GM19239 (cell line): Measurements from ENCODE around the gene ABCC1.
"Not testable (repeated sequence)": the region's sequence is repeated elsewhere in the genome, so short reads cannot be mapped to it uniquely, and the experiment has no call there.

ENCODE experiments used
- DNase-seq: peaks from one replicate; pipeline ENCODE4 v3.0.0; 2011; ENCODE audit warnings: low spot score; ENCODE audit not compliant: insufficient read length
- FAIRE-seq: peaks from 2 replicates; lab custom pipeline; 2011; peaks lifted over from hg19 to GRCh38; lab: Jason Lieb, UNC

ABCC1 gene

DNA sequence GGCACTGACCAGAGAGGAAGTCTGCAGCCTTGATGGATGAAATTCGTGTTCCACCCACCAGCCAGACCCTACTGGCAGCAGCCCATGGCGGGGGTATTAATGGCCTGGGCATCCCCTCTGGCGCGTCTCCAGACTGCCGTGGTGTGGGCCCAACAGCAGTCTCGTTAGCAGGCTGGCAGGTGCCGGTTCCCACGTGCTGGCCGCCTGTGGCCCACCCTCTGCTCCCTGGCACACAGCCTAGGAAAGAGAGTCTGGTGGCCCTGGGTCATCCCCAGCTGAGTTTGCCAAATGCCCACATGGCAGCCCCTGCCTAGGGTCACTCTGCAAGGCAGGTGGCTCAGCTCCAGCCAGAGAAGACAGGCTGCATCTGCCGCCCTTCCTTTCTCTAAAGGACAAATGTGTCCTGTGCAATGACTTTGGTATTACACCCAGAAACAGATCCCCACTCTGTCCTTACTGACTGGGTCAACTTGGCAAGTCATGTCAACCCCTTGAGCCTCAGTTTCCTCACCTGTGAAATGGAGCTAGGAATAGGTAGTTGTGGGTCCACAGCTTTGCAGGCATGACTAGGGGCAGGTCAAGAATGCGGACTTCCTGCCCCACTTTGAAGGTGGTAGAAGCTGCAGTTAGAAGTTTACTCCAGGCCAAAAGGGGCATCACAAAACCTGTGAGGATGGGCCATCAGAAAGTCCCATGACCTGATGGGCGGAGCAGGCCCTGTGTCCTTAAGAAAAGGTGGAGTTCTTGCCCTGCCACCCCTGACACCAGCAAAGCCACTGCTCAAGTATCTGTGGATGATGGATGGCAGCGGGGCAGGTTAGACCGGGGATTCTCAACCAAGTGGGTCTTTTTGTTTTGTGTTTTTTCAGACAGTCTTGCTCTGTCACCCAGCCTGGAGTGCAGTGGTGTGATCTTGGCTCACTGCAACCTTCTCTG lies 197.2 kb downstream of the ABCC1 start:
- FAIRE-seq: no peak
- DNase-seq: no peak

DNA sequence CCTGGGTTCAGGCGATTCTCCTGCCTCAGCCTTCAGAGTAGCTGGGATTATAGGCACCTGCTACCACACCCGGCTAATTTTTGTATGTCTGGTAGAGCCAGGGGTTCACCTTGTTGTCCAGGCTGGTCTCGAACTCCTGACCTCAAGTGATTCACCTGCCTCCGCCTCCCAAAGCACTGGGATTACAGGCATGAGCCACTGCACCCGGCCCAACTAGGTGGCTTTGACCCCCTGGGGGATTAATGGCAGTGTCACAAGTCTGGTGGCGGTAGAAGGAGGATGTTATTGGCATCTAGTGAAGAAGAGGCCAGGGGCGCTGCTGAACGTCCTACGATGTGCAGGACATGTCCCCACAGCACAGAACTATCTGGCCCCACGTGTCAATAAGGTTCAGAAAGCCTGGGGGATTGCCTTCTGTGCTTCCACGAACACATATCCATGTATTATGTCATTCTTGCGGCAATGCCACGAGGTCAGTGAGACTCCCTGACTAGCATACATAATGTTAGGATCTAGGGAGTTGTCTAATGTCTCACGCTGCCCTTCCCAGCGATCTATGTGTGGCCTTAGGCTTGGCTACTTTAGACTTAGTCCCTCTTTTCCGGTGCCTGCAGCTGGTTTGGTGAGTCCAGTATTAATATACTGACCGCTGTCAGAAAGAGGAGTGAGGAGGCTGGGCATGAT lies 198.0 kb downstream of the ABCC1 start:
- FAIRE-seq (no peak), DNase-seq (no peak)

DNA sequence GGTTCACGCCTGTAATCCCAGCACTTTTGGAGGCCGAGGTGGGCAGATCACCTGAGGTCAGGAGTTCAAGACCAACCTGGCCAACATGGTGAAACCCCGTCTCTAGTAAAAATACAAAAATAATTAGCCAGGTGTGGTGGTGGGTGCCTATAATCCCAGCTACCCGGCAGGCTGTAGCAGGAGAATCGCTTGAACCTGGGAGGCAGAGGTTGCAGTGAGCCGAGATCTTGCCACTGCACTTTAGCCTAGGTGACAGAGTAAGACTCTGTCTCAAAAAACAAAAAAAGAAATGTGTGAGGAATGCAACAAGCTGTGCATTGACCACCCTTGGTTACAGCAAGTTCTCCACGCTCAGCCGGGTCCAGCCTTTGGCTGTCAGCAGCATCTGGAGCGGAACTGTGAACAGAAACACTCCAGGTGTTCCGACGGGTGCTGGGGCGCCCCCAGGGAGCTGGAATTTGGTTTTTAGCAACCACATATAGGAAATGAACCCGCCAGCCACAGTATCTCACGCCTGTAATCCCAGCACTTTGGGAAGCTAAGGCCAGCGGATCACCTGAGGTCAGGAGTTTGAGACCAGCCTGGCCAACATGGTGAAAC lies 198.7 kb downstream of the ABCC1 start:
- DNase-seq, FAIRE-seq: not testable (repeated sequence)

DNA sequence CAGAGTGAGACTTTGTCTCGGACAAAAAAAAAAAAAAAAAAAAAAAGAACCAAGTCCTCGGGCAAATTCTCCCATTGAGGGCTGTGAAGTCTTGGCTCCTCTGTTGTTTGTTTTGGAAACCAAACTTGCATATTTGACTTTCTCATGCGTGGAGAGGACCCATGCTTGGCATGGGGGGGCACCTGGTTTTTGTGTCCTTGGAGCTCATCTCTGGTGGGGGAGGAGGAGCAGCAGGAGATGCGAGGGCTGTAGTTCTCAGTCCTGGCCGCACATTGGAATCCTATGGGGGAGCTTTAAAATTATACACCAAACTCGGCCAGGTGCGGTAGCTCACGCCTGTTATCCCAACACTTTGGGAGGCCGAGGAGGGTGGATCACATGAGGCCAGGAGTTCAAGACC lies 199.3 kb downstream of the ABCC1 start:
- FAIRE-seq: no peak
- no peak for DNase-seq

DNA sequence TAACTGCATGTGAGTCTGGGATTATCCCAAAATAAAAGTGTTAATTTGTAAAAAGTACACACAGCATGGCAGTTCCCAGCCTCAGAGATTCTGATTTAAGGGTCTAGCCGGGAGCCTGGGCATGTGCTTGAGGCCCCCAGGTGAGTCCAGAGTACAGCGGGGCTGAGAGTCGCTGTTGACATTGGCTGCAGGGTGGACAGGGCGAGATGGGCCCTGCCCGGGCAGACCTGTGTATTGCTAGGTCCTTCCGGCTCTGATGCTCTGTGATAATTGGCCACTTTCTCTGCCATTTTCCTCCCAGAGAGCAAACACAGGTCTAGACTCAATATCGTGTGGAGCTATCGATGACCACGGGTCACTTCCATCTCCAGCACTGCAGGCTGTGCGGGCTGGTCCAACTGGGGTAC lies 200.3 kb downstream of the ABCC1 start:
- FAIRE-seq: no peak
- DNase-seq: no peak

DNA sequence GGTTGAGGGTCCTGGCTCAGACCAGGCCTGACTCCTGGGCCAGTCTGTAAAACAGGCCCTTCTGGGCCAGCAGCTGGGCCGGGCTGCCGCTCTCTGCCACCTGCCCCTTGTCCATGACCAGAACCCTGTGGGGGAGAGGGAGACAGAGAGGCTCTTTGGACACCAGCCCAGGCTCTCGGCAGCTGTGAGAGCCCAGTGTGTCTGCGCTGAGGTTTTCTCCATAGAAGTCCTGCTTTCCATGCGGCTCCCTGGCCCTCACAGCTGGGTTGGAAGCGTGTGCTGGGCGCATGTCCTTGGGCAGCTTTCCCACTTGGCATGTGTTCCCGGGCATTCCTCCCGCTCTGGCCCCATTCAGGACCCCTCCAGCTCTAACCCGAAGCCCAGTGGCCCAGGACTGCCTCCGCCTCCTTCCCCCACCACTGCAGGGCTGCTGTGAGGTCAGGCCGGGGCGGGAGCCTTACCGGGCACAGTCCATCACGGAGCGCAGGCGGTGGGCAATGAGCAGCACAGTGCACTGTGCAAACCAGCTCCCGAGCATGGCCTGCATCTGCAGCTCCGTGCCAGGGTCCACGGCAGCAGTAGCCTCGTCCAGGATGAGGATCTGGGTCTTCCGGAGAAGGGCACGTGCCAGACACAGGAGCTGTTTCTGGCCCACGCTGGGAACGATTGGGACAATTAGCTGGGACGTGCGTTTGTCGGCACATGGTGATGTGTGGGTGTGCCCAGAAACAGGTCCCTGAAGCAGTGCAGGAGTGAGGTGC lies 200.9 kb downstream of the ABCC1 start:
- DNase-seq (no peak), FAIRE-seq (no peak)

DNA sequence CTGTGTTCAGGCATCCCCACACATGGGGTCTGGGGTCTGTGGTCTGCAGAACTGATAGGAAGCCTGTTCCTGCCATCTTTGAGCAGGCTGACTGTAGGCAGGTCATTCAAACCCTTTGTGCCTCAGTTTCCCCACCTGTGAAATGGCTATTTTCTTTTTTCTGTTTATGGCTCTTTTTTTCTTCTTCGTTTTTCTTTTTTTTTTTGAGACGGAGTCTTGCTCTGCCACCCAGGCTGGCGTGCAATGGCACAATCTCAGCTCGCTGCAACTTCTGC lies 201.4 kb downstream of the ABCC1 start:
- DNase-seq (no peak), FAIRE-seq (no peak)

DNA sequence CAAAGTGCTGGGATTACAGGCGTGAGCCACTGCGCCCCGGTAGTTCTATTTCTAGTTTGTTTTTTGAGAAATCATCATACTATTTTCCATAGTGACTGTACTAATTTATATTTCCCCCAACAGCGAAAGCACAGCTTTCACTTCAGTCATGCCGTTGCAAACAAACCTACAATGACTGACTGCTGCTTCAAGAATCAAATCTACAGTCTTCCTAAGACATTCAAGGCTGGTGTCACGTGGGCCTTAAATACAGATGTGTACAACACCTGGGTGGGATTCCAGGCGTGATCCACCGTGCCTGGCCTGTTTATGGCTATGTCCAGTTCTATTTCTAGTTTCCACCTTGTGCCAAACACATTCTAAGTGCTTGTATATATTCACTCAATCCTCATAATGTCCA lies 201.9 kb downstream of the ABCC1 start:
- DNase-seq (no peak), FAIRE-seq (no peak)

DNA sequence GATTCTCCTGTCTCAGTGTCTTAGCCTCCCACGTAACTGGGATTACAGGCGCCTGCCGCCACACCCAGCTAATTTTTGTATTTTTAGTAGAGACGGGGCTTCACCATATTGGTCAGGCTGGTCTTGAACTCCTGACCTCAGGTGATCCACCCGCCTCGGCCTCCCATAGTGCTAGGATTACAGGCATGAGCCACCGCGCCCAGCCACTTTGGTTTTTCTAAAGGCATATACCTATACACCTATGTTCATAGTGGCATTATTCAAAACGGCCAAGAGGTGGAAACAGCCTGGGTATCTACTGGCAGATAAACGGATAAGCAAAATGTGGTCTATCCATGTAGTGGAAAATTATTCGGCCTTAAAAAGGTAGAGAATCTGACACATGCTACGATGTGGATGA lies 203.6 kb downstream of the ABCC1 start:
- FAIRE-seq: not testable (repeated sequence)

DNA sequence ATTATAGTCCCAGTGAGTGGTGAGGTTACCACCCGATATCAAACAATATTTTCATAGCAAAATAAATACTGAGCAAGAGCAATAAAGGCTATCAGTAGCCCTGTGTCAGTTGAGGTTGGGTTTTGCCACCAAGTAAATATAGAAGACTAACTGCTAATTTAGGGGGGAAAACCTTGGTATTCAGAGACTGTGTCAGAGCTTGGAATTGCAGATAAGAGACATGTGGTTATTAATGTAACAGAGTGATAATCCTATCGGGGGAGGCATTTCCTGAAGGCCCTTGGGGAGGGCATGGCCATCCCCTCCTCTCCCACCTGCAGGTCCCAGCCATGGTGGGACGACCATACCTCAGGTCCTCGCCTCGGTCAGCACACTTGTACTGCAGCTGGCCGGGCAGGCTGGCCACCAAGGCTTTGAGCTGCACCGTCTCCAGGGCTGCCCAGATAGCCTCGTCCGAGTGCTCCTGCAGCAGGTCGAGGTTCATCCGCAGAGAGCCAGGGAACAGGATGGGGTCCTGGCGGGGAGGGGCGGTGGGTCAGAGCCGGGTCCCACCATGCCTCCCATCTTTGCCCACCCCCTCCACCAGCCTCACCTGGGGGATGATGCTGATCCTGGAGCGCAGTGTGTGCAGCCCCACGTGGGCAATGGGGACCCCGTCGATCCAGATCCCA lies 205.0 kb downstream of the ABCC1 start:
- DNase-seq (no peak), FAIRE-seq (no peak)

More for the DNA sequence above, 203.6 kb downstream of the ABCC1 start:
- DNase-seq: not testable (repeated sequence)

DNA sequence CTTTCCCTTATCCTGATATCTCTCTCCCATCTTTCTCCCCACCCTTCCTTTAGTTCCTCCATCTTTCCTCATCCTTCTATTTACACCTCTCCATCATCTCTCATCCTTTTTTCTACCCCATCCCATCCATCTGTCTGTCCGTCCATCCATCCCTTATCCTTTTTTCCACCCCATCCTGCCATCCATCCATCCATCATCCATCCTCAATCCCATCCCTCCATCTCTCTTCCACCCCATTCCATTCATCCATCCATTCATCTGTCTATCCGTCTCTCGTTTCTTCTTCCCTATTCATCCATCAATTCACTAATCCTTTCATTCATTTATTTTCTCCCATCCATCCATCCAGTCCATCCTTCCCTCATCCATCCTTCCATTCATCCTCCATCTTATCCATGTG lies 205.8 kb downstream of the ABCC1 start:
- FAIRE-seq: no peak
- DNase-seq: no peak

DNA sequence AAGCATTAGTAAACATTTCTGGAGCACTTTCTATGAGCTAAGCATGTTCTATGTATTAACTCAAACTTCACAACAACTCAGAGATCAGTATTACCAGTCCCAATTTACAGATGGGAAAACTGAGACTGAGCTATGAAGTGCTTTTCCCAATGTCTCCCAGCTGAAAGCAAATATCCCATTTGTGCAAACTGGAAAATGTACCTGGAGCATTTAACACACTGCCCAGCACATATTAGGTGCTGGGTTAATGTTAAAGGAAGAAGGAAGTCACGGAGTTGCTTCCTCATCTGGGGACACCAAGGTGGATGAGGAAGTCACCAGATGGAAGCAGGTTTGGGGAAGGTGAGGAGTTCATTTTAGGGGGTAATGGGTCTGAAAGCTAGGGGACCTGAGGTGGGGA lies 207.8 kb downstream of the ABCC1 start:
- no peak for DNase-seq
- FAIRE-seq: no peak

DNA sequence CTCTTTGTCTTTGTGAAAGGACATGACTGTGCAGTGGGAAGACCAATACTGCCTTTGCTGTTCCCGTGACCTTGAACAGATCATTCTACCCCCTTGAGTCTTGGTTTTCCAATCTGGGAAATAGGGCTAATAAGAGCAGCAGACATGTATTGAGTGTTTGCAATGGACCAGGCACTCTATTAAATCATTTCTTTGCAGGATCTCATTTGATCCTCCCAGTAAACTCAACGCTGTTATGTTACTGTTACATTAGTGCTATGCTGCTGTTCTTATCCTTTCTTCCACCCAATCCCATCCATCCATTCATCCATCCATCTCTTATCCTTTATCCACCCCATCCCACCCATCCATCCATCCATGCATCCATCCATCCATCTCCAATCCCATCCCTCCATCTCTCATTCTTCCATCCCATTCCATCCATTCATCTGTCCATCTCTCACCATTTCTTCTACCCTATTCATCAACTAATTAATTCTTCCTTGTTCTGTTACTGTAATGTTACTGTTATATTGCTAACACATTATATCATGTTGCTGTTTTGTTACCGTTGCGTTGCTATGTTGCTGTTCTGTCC lies 208.8 kb downstream of the ABCC1 start:
- FAIRE-seq: no peak
- no peak for DNase-seq

DNA sequence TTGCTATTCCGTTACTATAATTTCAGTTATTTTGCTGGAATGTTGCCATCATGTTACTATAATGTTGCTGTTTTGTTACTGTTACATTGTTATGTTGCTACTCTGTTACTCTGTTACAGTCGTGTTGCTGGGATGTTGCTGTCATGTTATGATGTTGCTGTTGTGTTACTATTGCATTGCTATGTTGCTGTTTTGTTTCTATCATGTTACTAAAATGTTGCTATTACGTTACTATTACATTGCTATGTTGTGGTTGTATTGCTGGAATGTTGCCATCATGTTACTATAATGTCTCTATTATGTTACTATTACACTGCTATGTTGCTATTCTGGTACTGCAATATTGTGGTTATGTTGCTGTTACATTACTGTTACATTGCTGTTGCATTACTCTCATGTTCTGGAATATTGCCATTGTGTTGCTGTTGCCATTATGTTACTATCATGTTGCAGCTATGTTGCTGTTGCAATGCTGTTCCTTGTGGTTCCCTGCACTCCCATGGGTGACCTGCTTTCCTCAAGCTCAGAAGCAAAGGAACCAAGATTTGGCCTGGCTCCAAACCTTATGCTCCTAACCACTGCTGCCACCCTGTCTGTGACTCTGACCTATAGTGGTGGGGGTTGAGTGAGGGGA lies 209.4 kb downstream of the ABCC1 start:
- DNase-seq: no peak
- FAIRE-seq: no peak

DNA sequence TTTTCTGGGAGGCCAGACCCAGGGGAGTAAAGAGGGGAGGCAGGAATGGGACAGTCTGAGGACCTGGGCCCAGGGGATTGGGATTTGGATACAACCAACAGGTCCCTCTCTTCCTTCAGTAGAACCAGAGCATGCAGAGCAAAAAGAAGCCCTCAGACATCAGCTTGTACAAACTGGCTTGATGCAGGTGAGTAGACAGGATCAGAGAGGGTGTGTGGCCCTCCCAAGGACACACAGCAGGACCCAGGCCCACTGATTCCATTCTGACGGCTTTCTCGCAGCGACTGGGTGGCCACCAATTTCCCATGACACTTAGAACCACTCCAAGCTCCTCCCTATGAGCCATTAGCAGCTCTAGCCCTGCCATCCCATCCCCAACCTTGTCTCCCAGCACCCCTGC lies 210.2 kb downstream of the ABCC1 start:
- FAIRE-seq (no peak), DNase-seq (no peak)

DNA sequence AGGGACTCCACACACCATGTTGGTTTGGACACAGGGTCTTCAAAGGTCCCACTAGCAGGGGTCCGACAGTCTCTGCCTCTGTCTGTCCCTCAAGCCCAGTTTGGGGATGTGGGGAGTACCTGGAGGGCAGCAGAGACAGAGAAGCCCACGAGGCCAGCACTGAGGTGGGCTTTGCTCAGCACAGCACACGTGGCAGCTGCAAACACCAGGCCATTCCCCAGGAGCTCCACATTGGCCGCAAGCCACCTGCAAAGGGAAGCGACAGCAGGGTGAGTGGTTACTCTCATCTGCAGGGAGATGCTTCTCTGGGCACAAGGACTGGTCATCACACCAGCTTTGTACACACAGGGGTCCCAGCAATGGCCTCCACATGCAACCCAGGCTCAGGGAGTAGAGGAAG lies 211.9 kb downstream of the ABCC1 start:
- no peak for FAIRE-seq
- DNase-seq: no peak

DNA sequence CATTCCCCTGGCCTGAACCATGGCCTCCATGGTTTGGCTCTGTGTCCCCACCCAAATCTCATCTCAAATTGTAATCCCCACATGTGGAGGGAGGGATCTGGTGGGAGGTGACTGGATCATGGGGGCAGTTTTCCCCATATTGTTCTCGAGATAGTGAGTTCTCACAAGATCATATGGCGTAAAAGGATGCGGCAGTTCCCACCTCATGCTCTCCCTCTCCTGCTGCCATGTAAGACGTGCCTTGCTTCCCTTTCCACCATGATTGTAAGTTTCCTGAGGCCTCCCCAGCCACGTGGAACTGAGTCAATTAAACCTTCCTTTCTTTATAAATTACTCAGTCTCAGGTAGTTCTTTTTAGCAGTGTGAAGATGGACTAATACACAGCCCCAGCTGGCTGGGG lies 212.4 kb downstream of the ABCC1 start:
- not testable (repeated sequence) for FAIRE-seq, DNase-seq

DNA sequence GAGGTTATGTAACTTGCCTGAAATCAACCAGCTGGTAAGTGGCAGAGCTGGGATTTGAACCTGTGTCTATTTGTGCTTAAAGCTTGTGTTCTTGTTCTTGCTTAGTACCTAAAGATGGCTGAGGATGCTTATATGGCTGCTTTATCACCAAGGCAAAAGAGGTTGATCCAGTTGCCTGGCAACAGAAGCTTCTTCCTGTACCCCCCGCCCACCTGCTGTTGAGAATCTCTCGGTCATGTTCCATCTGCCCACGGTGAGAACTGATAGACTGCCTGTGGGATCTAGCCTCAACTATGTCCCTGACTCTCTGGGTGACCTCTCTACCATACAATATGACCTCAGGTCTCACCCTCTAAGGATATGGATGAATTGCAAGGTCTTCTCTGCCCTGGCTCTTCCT lies 213.2 kb downstream of the ABCC1 start:
- DNase-seq: no peak
- no peak for FAIRE-seq

DNA sequence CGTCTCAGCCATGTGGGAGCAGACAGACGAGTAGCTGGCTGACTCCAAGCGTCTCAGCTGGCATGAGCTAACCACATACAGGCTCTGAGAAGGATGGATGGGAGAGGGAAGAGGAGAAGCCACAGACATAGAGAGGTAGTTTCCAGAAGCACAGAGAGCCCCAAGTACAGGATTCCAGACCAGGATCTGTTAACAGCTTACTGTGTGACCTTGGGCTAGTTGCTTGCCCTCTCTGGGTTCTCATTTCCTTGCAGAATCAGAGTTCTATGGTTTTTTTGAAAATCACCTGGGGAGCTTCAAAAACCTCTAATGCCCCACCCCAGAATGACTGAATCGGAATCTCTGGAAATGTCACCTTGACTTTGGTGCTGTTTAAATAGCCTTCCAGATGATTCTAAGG lies 213.7 kb downstream of the ABCC1 start:
- DNase-seq: no peak
- no peak for FAIRE-seq
